Measurements from ENCODE around the gene OLFML3.

- TF ChIP-seq ZNF747 (CRISPR knock-in tag; IDR thresholded peaks at IDR 0.05; ENCODE audit: borderline replicate concordance) (no peak), ISX (CRISPR knock-in tag; conservative IDR thresholded peaks at IDR 0.05) (no peak)
Measured at GRCh38 chr1:113945329-113945728, 33.9 kb upstream of the OLFML3 start.

All from HepG2 (cell line).